NCI-H446 (cell line): ENCODE results near the gene TACSTD2.
A peak's percentile ranks its signal among the peaks of the same experiment; 100 is the strongest.
"Not testable (repeated sequence)": the region's sequence is repeated elsewhere in the genome, so short reads cannot be mapped to it uniquely, and the experiment has no call there.

Source experiments
- DNase-seq, 2 experiments: peaks; one replicate each; lab custom pipeline; 2025; lab: John Stamatoyannopoulos, UW

The TACSTD2 gene

GRCh38 chr1:58576727-58577653 is at the start of gene TACSTD2:
TACSTD2 (minus strand) TSS chr1:58577252; CDS start chr1:58577156, 96 bp downstream.
- no peak for DNase-seq

- no peak for DNase-seq
Observed at GRCh38 chr1:58626293-58626692, 49.2 kb upstream of the TACSTD2 start.

- not testable (repeated sequence) for DNase-seq
Observed at GRCh38 chr1:58623259-58623658, 46.2 kb upstream of the TACSTD2 start.

- no peak for DNase-seq
Observed at GRCh38 chr1:58622571-58622970, 45.5 kb upstream of the TACSTD2 start.

- DNase-seq = no peak
Observed at GRCh38 chr1:58621391-58621790, 44.3 kb upstream of the TACSTD2 start.

- DNase-seq = no peak
Observed at GRCh38 chr1:58620926-58621325, 43.9 kb upstream of the TACSTD2 start.

- no peak for DNase-seq
Observed at GRCh38 chr1:58620259-58620658, 43.2 kb upstream of the TACSTD2 start.

- no peak for DNase-seq
Observed at GRCh38 chr1:58619286-58620054, 42.4 kb upstream of the TACSTD2 start.

- DNase-seq = no peak
Observed at GRCh38 chr1:58618303-58618702, 41.3 kb upstream of the TACSTD2 start.

- no peak for DNase-seq
Observed at GRCh38 chr1:58611861-58612385, 34.9 kb upstream of the TACSTD2 start.

- DNase-seq = no peak
Observed at GRCh38 chr1:58608945-58609344, 31.9 kb upstream of the TACSTD2 start.

GRCh38 chr1:58608297-58608696 is 31.2 kb upstream of the TACSTD2 start:
- no peak for DNase-seq

GRCh38 chr1:58607391-58607790 is 30.3 kb upstream of the TACSTD2 start:
- DNase-seq = no peak

- DNase-seq = not testable (repeated sequence)
Observed at GRCh38 chr1:58601921-58602320, 24.9 kb upstream of the TACSTD2 start.

GRCh38 chr1:58597996-58598395 is 20.9 kb upstream of the TACSTD2 start:
- no peak for DNase-seq

GRCh38 chr1:58597076-58597475 is 20.0 kb upstream of the TACSTD2 start:
- DNase-seq = no peak

GRCh38 chr1:58596631-58597052 is 19.6 kb upstream of the TACSTD2 start:
- no peak for DNase-seq

- DNase-seq = no peak
Observed at GRCh38 chr1:58594546-58594945, 17.5 kb upstream of the TACSTD2 start.

- peak; percentile 8 to 78 for DNase-seq
Observed at GRCh38 chr1:58592522-58593134, 15.6 kb upstream of the TACSTD2 start.

- DNase-seq = peak in 1 of 2 experiments; percentile 35
Observed at GRCh38 chr1:58591806-58592205, 14.8 kb upstream of the TACSTD2 start.

GRCh38 chr1:58590019-58590418 is 13.0 kb upstream of the TACSTD2 start:
- DNase-seq = no peak

- no peak for DNase-seq
Observed at GRCh38 chr1:58588396-58588795, 11.3 kb upstream of the TACSTD2 start.
